ENCODE data around the gene KL.

KL gene

DNA sequence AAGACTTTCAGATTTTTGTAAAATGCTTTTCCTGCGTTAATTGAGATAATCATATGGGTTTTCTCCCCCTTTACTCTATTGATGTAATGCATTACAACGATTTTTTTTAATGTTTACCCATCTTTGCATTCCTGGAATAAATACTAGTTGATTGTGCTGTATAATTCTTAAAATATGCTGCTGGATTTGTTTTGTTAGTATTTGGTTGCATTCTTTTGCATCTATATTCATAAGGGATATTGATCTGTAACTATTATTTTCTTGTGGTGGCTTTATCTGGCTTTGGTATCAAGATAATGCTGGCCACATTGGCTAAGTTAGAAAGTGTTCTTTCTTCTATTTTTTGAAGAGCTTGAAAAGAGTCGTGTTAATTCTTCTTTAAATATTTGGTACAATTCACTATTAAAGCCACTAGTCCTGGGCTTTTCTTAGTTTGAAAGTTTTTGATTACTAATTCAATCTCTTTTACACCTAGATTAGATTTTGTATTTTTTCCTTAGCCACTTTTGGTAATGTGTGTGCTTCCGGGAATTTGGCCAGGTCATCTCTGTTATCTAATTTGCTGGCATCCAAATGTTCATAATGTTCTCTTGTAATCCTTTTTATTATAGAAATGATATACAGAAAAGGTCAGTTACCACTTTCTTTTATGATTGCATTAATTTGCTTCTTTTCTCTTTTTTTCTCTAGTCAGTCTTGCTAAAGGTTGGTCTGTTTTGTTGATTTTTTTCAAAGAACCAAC, 29.8 kb downstream of the KL start:
- DNase-seq = no peak

DNA sequence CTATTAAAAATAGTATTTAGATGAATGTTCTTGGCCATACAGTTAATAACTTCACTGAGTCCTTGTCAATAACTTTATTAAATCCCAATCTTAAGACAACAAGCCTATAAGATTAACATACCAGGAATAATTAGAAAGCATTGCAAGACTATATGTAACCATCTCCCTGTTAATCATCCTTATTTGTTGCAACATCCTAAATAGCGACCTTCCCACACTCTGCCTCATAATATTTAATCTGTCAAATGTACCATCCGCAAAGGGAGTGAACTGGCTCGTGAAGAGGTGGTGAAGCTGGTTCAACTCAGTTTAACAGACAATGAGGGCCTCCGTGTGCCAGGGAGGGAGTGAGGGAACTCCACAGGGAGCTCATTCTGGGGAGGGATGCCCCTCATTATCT, 33.9 kb downstream of the KL start:
- DNase-seq = no peak

DNA sequence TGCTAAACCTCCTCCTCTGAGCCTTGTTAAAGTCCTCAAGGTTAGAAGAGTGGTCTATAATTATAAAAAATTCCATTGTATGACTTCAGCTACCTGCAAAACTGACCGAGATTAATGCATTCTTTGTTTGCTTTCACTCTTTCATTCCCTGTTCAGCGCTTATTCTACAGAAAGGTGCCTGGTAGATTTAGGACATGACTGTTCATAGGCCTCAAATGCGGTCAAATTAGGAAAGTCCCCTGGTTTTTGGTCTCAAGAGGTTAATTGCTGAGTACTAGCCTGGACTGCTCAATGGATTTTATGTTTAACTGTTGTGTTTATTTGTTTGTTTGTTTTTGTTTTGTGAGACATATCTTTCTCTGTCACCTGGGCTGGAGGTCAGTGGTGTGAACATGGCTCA, 35.4 kb downstream of the KL start:
- DNase-seq = no peak

DNA sequence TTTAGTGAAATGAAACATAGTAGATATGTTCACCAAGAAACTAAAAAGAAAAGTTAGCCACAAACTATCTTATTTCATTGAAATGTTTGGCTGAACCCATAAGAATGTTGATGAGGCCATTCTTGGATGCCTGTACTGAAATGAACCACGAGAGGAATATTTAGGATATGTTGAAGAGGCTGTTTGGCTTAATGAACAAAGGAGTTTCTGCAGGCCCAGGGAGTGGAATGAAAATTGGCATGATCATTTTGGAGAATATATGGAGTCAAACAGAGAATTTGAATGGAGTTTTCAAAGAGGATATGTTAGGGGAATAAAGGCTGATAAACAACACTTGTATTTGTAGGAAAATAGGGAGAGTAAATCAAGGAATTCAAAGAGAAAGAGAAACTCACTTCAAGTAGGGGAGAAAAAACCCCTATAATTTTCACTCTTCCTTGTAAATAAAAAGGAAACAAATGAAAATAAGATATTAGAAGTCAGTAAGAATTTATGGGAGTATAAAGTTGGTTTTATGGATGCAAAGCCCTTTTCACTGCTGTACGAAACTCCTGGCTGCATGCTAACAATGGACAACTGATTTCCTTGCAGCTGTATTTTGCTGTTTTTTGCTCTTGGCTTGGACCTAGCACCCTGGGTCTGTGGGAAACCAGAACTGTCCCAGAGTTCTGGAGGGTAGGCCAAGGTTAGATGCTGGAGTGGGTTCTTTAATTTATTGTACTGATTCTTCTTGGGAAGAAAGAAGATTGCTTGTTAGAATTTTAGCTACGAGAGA, 36.5 kb downstream of the KL start:
- DNase-seq = no peak

DNA sequence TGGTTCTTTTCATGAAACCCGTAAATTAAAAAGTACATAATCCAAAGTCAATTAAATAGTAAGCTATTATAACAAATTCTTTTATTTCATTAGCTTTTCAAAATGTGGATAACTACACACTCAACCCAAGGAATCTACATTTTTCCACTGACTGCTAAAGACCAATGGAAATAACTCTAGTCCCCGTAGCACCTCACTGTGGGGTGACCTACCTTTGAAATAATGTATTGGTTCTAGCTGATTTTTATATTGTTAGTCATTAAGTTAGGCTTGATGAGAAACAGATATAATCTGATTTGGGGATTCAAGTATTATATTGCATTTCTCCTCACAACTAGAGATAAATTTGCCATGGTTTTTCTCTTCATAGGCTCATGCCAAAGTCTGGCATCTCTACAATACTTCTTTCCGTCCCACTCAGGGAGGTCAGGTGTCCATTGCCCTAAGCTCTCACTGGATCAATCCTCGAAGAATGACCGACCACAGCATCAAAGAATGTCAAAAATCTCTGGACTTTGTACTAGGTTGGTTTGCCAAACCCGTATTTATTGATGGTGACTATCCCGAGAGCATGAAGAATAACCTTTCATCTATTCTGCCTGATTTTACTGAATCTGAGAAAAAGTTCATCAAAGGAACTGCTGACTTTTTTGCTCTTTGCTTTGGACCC, 37.3 kb downstream of the KL start:
- DNase-seq = no peak

DNA sequence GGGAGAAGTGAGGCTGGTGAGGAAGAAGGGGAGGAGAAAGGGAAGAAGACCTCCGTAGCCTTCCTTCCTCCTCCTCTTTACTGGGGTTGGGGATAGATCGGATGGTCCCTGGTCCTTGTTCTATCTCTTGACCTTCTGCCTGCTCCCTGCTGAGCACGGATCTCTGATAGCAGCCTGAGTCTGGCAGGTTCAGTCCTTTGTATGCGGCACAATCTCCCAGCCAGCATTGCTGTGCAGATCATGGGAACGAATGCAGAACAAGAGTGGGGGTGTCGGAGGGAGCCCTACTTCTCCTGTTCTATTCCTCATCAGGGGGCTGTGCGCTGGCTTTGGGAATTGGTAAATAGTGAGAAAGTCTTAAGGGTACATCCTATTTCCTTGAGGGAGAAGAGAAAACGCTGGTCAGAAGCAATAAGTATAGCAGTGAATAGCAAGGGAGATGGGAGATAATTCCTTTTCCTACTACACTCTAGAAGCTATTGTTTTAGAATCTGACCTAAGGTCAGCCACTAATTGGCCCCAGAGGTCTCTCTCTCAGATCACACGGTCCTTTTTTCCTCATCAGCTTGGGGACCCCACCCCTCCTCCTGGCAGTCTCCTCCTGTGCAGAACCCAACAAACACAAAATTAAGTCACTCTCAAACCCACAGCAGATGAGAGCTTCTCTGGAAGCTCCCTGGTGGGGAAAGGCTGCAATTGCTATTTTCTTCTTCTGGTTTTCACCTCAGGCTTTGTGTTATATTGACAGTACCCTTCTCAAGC, 41.0 kb downstream of the KL start:
- DNase-seq = no peak

DNA sequence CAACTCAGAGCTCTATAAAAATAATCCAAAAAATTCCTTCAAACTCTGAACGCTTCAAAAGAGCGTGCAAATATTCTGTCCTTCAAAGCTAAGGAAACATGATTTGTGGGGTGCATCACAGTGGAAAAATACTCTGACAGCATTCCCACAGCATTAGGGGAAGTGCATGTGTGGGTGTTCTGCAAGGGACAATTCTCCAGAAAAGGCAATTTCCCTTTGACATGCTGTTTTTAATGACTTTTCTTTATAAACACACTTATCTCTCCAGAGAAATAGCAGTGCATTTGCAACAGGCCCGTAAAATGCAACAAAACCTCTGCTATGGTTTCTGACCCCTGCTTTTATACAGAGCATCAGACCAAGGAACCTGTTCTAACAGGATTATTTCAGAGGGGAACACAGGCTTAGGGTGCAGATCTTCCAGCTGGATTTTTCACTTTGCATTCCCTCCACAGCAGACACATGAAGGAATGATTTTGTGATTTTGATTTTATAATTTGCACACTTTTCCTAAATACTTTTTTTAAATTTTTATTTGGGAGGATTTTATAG, 42.6 kb downstream of the KL start:
- DNase-seq = no peak

DNA sequence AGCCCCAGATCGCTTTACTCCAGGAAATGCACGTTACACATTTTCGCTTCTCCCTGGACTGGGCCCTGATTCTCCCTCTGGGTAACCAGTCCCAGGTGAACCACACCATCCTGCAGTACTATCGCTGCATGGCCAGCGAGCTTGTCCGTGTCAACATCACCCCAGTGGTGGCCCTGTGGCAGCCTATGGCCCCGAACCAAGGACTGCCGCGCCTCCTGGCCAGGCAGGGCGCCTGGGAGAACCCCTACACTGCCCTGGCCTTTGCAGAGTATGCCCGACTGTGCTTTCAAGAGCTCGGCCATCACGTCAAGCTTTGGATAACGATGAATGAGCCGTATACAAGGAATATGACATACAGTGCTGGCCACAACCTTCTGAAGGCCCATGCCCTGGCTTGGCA, 44.6 kb downstream of the KL start:
- no peak for DNase-seq

DNA sequence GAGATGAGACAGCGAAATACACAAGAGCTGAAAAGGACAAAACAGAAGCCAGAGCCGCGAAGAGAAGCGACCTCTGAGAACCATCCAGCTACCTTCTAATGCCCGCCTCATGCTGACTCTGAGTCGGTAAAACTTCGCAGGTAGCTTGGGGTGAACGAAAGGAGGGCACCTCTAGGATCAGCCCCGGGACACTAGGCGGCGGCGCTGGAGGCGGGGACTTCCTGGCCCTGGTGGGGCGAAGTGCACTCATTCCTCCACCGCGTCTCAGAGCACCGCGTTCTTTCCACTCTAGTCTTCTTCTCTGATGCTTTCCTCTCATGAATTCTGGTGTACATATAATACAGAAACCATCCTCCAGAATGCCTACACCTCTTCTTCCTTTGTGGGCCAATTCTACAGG, 50.1 kb downstream of the KL start:
- no peak for DNase-seq

DNA sequence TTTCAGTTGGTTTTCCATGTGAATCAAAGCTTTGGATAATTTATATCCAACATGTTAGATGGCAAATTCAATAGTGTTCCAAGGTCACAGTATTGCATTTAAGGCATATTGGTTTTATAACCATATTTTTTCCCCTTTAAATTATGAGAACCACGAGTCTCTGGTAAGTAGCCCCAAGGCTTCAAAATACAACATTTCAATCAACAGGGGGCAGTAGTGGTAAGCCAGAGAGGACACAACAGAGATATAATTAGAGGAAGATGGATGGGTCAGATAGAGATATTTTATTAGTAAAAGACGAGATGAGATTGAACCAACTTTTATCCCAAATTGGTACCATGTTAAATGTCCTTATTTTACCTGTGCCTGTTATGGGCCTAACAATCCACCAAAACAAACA, 53.1 kb downstream of the KL start:
- no peak for DNase-seq

DNA sequence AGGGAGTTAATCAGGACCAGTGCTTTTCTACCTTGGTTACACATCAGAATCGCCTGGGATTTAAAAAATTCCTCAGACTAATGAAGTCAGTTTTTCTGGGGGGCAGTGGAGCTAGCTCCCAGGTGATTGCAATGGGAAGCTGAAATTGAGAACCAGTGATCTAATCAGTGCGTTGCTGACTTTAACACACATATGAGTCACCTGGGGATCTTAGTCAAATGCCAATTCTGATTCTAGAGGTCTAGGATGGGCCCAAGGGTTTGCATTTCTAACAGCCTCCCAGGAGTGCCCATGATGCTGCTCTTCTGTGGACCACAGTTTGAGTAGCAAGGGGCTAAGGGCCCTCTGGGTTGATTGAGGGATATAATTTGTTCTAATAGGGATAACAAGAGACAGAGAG, 54.5 kb downstream of the KL start:
- DNase-seq = no peak

DNA sequence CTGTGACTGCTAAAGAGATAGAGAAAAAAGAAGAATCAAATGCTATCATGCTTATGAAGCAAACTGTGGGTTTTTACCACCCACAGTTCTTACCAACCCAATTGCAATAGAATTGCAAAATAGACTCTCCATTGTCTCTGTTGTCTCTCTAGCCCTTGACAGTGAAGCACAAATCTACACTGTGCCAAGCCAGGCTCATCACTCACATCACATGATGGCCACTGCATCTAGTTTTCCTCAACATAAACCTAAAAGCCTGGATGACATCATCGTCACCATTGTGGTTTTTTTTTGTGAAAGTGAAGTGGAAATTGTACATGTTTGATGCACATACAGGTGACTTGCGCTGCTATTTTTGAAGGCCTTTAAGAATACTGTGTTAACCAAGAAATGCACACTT, 56.1 kb downstream of the KL start:
- no peak for DNase-seq

DNA sequence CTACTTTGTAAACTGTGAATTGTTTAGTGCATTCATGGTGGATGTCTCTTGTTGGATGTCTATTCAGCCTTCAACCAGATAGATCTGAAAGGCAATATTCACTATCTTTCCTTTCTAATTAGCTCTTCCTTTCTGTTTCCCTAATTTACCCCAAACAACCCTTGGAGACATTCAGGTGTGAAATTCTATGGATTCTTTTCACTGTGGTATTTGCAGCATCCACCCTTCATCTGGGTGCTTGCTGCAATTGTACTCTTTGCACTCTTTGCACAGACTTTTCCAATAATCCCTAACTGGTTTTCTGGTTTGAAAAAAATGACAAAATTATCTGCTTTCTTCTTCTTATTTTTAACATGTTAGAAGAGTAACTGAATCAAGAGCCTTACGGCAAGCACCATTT, 56.5 kb downstream of the KL start:
- no peak for DNase-seq

DNA sequence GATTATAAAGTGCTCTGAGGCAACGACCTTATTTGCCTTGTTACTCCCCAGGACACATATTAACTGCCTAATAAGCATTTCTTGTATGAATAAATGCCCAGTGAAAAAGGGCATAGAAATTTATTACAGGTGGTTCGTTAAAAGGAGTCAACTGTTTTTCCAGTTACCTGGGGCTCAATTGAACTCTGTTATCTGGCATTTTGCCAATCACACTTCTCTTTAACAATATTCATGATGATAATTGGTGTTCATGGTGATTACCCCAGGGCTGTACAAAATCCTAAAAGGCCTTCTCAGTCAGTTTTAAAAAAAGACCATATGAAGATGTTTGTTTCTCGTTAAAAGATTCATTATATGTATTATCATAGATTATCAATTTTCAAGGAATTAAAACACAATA, 57.1 kb downstream of the KL start:
- no peak for DNase-seq

DNA sequence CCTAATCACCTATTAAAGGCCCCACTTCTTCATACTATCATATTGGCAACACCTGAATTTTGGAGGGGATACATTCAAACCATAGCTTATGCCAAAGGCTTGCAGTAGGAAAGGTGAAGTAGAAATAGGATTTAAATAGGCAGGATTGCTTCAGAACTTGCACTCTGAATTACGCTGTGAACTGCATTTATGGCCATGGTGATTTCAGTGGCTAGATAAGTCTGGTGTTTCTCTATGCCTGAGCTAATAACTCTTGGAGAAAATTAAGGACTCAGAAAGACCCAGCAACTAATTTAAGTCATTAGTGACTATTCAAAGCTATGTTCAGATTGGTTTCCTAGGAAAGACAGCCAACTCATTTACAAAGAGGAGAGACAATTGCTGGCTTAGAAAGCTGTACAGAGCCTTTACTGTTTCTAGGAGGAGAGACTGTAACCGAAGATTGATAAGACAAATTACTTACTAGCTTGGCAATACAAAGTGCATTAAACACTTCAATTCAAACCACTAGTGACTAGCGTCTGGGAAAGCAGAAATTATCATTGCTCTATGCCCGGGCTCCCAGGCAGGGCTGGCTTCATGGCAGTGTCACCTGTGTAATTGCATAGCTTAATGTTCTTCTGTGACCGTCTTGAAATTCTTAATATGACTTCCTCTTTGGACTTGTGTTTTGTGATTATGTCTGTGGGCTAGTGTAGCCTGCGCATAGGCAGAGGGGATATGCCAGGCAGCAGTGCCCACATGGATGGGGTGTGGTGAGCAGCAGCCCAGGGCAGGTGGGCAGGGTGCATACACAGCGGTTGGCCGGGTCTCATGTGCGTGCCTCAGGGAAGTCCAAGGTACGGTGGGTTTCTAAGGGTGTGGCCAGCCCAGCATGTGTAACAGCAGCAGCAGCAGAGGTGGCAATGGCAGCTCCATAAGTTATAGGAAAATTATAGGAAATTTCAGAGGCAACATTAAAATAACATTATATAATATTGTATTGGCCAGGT, 60.1 kb downstream of the KL start:
- DNase-seq = no peak

DNA sequence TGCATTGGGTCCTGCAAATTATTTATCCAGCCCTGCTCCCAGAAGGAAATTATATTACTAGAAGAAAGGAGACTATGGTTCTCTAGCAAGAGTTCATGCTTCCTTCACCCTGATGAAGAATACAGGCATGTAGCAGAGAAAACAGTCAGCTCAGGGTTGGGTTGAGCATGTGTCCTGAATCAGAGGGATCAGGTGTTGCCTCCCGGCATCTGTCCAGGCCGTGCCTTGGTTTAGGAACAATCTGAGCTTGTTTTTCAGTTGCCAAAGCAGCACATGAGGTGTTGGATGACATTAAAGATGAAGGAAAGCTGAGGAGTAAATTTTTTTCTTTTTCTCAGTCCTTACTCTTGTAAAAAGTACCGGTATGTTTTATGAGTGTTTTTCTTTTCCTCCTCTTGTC, 62.0 kb downstream of the KL start:
- DNase-seq = no peak

DNA sequence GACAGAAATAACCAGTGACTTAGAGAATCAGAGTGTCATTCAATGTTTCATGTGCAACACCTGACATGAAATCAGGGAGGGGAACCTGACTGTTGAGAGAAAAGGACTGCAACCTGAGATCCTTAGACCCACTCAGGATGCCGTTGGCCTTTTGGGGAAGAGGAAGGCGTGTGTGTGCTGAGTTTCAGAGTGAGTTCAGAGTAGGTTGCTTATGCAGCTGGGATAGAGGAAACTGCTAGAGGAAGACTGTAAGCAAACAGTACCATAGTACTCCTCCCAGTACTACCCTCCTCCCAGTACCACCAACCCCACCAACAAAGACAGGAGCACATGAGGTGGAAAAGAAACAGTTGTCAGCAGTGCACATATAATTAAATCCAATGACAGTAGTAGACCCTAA, 63.7 kb downstream of the KL start:
- no peak for DNase-seq

DNA sequence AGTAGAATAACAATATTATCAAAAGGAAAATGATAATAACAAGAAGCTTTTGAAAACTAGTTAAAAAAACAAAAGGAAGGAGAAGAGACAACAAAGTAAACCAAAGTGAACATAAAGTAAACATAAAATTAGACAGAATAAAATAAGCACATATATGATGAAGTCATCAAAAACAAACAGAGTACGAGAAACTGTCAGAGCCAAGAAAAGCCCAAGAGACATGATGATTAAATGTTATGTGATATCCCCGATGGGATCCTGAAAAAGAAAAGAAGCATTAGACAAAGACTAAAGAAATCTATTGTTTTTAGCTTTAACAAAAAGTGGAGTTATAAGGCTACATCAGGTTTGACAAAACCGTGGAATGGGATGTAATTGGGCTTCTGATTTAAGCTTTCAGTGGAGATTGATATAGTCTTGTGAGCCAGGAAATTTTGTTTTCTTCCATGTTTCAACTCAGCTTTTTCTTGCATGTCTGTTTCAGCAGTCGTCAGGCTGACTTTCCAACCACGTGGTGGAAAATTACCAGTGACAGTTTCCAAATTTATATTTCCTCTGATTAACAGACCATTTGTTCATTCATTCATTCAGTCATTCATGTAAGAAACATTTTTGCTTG, 64.9 kb downstream of the KL start:
- DNase-seq = no peak

DNA sequence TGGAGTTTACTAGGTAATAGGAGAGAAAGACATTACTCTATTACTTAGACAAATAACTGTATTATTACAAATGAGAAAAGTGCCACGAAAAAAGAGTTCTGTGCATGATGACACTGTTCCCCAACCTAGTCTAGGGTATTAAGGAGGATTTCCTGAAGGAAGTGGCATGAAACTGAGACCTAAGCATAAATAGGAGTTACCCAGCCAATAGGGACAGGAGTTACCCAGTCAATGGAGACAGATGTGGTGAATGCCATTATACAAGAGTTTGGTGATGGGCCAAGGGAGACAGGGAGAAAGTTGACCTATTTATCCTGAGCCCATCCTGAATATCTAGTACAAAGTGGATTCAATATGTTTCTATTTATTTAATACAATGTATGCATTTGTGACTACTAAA, 65.4 kb downstream of the KL start:
- DNase-seq = no peak

DNA sequence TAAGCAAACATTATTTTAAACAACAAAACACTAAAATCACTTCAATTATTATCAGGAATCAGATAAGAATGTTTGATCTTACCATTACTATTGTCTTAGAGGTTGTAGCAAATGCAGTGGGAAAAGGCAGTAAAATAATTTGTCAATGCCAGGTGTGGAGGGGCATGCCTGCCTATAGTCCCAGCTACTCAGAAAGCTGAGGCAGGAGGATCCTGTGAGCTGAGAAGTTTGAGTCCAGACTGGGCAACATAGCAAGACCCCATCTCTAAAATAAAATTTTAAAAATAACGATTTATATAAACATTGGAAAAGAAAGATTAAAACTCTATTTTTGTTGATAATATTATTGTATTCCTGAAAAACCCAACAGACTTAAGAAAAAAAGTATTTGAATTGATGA, 66.8 kb downstream of the KL start:
- no peak for DNase-seq

DNA sequence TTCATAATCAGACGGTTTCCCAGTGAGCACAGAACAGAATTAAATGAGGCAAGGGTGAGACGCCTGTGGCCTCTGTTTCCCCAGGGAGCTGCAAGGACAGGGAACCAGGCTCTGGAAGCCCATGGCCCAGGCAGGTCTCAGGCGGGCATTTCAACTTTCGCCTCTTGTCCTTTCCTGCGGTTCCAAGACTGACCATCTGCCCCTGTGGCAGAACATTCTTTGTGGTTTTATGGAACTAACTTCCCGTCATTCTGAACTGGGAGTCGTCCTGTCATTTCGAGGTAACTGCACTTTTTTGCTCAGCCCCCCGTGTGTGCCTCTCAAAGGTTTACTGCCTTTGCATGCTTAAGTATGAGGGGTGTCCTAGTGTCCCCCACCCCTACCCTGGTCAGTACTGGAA, 70.9 kb downstream of the KL start:
- no peak for DNase-seq

Measured in DMS79 treated with DMSO at 0.1 percent for 48 hours (cell line).